Peyer's patch (tissue), 4 donors: ENCODE measurements around the gene DNAJC17.

ENCODE experiments used
- POLR2A ChIP-seq, 2 donors: fragments of 450-650 bp; IDR thresholded peaks; one replicate each; pipeline ENCODE4 v1.5.1; 2017; ENCODE audit warnings: antibody characterized with exemption in 2 of 2, mild to moderate bottlenecking in 2 of 2, moderate library complexity in 2 of 2
- TF ChIP-seq, protein P1 (sequence below), 6 experiments: fragments of 450-650 bp in 4 of 6; fragments of 200-600 bp in 2 of 6; sonication (generic) in 1 of 6; IDR thresholded peaks; one replicate each; pipeline ENCODE4 v1.5.1; 2017 to 2019; ENCODE audit warnings: antibody characterized with exemption in 6 of 6, mild to moderate bottlenecking in 3 of 6, moderate library complexity in 1 of 6

DNA sequence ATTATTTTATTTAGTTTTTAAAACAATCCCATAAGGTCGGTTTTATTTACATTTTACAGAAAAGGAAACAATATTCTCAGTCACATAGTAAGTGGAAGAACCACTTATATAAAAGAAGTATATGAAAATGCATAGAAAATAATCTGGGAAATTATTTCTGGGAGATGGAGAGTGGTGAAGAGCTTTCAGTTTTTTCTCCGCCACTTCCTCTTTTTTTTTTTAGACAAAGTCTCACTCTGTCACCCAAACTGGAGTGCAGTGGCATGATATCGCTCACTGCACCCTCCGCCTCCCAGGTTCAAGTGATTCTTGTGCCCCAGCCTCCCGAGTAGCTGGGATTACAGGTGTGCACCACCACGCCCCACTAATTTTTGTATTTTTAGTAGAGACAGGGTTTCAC lies 91.1 kb downstream of the DNAJC17 start:
- no peak for TF ChIP-seq POLR2A (IDR thresholded peaks at IDR 0.05)
- TF ChIP-seq, protein P1, sequence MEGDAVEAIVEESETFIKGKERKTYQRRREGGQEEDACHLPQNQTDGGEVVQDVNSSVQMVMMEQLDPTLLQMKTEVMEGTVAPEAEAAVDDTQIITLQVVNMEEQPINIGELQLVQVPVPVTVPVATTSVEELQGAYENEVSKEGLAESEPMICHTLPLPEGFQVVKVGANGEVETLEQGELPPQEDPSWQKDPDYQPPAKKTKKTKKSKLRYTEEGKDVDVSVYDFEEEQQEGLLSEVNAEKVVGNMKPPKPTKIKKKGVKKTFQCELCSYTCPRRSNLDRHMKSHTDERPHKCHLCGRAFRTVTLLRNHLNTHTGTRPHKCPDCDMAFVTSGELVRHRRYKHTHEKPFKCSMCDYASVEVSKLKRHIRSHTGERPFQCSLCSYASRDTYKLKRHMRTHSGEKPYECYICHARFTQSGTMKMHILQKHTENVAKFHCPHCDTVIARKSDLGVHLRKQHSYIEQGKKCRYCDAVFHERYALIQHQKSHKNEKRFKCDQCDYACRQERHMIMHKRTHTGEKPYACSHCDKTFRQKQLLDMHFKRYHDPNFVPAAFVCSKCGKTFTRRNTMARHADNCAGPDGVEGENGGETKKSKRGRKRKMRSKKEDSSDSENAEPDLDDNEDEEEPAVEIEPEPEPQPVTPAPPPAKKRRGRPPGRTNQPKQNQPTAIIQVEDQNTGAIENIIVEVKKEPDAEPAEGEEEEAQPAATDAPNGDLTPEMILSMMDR (IDR thresholded peaks at IDR 0.05) = no peak
